Esophagus (tissue), 2 donors: ENCODE results near the gene LRP1B. TPM values are rescaled to one million over a fixed set of nuclear protein-coding genes. Genes with fewer than 3 reads are reported as not detected.
"Not testable (repeated sequence)": the region's sequence is repeated elsewhere in the genome, so short reads cannot be mapped to it uniquely, and the experiment has no call there.

ENCODE experiments used
- H3K27ac ChIP-seq, 2 donors: one replicate each; pipeline ENCODE4 v1.5.1; 2013; ENCODE audit warnings: low read depth in 2 of 2, mild to moderate bottlenecking in 2 of 2, inconsistent platforms in 1 of 2, low read length in 1 of 2, moderate library complexity in 1 of 2
- H3K27me3 ChIP-seq, 2 donors: one replicate each; pipeline ENCODE4 v1.6.1; 2013; ENCODE audit warnings: low read length in 2 of 2, control low read depth in 1 of 2, mild to moderate bottlenecking in 1 of 2; ENCODE audit not compliant: insufficient read depth in 2 of 2, control insufficient read depth in 1 of 2
- H3K36me3 ChIP-seq, 2 donors: one replicate each; pipeline ENCODE4 v1.6.1; 2013; ENCODE audit warnings: low read length in 1 of 2; ENCODE audit not compliant: control insufficient read depth in 2 of 2, insufficient read depth in 2 of 2
- H3K4me1 ChIP-seq, 2 donors: one replicate each; pipeline ENCODE4 v1.6.1; 2013; ENCODE audit warnings: low read length in 1 of 2; ENCODE audit not compliant: control insufficient read depth in 2 of 2, insufficient read depth in 2 of 2
- H3K4me3 ChIP-seq, 2 donors: one replicate each; pipeline ENCODE4 v1.5.1; 2013; ENCODE audit warnings: low read length in 2 of 2, mild to moderate bottlenecking in 2 of 2, low read depth in 1 of 2, moderate library complexity in 1 of 2
- H3K9me3 ChIP-seq, 2 donors: one replicate each; pipeline ENCODE4 v1.6.1; 2013; ENCODE audit warnings: mild to moderate bottlenecking in 2 of 2, low read depth in 1 of 2, low read length in 1 of 2, moderate library complexity in 1 of 2; ENCODE audit not compliant: control insufficient read depth in 2 of 2, insufficient read depth in 1 of 2
- WGBS, 2 donors: extraction: QIAGEN DNeasy Blood & Tissue Kit; methylation state at CpG; one replicate each; pipeline ENCODE4 v1.1.7; 2013; 5-methylcytosine and 5-hydroxymethylcytosine counted together
- polyA plus RNA-seq, 2 donors: library from polyadenylated mRNA; stranded (reverse); fragments of 200-250 nt; gene quantifications; one replicate each; pipeline ENCODE4 v1.2.3, GENCODE V29; 2013
- donor health status: healthy with polysubstance abuse.
- donor health status: Bipolar disorder and iron deficiency.

LRP1B gene
- polyA plus RNA-seq, 2 donors = 0.02 to 0.10 TPM

DNA sequence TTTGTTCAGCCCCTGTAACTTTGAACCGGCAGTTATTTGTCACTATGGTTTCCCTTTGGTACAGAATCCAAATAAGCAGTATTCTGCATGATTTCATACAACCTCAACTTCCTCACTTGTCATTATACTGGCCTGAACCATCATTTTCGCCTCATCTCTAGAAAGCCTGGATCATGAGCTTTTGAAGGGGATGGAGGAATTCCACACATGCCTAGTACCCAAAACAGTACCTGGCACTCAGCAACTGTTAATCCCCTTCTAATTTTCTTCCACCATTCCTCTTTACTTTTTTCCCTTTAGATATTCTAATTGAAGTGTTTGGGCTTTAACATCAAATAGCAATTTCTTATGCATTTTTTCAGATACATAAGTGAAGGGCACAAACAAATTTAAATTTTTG is 1776.3 kb downstream of the LRP1B start:
- 74 to 80% methylated on average over 2 of the region's 2 CpGs for WGBS, 2 donors
- no peaks in the 10 kb centered on the region for H3K36me3 ChIP-seq
- H3K4me3 ChIP-seq = no peak overlapping the region
- H3K27ac ChIP-seq = no peak overlapping the region
- no peaks in the 10 kb centered on the region for H3K27me3 ChIP-seq
- H3K9me3 ChIP-seq = no peaks in the 10 kb centered on the region
- no peaks in the 10 kb centered on the region for H3K4me1 ChIP-seq

DNA sequence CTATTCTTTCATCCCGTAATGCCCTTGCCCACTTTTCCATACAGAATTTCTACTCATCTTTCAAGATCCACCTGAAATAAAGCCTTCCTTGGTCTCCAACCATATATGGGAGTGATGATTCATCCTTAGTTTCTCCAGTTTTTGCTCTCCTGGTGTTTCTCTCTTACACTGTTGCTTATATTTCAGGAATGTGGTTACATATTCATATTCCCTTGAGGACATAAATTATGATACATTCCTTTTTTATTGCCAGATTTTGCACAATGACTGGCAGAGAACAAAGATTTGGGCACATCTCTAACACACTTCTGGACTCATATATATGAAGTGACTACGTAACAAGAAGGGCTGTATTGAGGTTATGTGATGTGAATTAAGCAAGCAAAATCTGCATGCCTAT is 1777.3 kb downstream of the LRP1B start:
- Histone ChIP-seq H3K27me3 (no peaks in the 10 kb centered on the region), H3K27ac (no peak overlapping the region), H3K36me3 (no peaks in the 10 kb centered on the region), H3K4me3 (no peak overlapping the region), H3K4me1 (no peaks in the 10 kb centered on the region), H3K9me3 (no peaks in the 10 kb centered on the region)
- WGBS, 2 donors = 32 to 40% methylated on average over 2 of the region's 2 CpGs

DNA sequence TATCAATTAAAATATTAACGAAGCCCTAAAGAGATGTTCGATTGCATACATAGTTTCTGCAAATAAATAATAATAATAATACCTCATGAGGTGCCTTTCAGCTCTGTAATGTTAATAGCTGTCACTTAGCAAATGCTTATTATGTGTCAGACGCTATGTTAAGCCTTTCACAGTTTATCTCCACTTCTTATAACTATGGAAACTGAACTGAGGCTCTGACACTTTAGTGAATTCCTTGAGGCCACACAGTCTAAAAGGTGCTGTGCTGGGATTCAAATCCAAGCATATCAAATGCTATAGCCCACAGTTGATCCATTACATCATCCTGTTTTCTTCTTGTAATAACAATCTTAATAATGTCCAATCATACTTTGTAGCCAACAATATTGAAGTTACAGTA is 1779.1 kb downstream of the LRP1B start:
- H3K9me3 ChIP-seq = no peaks in the 10 kb centered on the region
- H3K4me3 ChIP-seq = no peak overlapping the region
- no peaks in the 10 kb centered on the region for H3K27me3 ChIP-seq
- no peaks in the 10 kb centered on the region for H3K4me1 ChIP-seq
- WGBS, 2 donors = 64 to 67% methylated on average over 3 of the region's 3 CpGs
- H3K36me3 ChIP-seq = no peaks in the 10 kb centered on the region
- H3K27ac ChIP-seq = no peak overlapping the region

DNA sequence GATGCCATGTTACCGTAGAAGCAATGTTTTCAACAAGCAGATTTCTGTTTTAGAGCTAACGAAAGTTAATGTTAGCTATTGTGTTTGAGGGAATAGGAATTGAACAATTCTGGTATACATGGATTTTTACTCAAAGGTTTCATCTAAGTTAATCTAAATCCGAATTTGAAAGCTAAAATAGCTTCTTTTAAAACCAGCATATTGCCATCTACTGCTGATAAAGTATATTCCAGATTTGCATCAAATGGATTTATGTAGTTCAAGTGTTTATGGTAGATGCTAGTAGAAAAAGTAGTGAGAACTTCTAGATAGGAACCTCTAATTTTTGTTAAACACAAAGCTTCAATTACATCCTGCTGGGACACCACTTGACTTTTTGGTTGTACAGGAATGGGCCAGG is 1781.1 kb downstream of the LRP1B start:
- Histone ChIP-seq H3K27ac (no peak overlapping the region), H3K4me1 (no peaks in the 10 kb centered on the region), H3K36me3 (no peaks in the 10 kb centered on the region), H3K9me3 (no peaks in the 10 kb centered on the region), H3K27me3 (no peaks in the 10 kb centered on the region), H3K4me3 (no peak overlapping the region)
- 73% methylated on average over 3 of the region's 3 CpGs for WGBS, 2 donors

DNA sequence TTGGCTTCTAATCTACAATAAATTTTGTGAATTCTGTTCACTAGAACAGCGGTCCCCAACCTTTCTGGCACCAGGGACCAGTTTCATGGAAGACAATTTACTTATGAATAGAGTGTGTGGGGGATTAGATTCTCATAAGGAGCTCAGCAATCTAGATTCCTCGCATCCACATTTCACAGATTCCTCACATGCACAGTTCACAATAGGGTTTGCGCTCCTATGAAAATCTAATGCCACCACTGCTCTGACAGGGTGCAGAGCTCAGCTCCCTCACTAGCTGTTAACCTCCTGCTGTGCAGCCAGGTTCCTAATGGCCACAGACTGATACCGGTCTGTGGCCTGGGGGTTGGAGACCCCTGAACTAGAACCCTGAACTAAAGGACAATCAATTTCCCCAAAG is 1782.0 kb downstream of the LRP1B start:
- 67 to 82% methylated on average over 4 of the region's 4 CpGs for WGBS, 2 donors
- Histone ChIP-seq H3K4me1 (no peaks in the 10 kb centered on the region), H3K27ac (no peak overlapping the region), H3K27me3 (no peaks in the 10 kb centered on the region), H3K36me3 (no peaks in the 10 kb centered on the region), H3K4me3 (no peak overlapping the region), H3K9me3 (no peaks in the 10 kb centered on the region)

DNA sequence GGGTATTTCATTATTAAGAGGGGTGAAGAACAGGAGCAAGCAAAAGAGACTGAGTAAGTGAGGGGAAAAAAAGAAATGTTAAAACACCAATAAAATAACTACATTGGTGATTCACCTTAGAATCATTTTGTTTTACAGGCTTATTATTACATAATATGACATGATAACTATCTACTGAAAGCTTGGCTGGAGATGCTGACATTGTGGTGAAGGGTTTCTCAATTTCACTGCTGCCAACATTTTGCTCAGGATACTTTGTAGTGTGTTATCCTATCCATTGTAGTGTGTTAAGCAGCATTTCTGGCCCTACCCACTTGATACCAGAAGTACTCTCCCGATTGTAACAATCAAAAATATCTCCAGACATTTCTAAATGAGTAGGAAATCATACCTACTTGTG is 1786.0 kb downstream of the LRP1B start:
- H3K9me3 ChIP-seq = no peaks in the 10 kb centered on the region
- no peak overlapping the region for H3K4me3 ChIP-seq
- H3K27ac ChIP-seq = no peak overlapping the region
- no peaks in the 10 kb centered on the region for H3K36me3 ChIP-seq
- H3K27me3 ChIP-seq = no peaks in the 10 kb centered on the region
- no peaks in the 10 kb centered on the region for H3K4me1 ChIP-seq
- WGBS, 2 donors = 57 to 70% methylated on average over 1 of the region's 1 CpG

DNA sequence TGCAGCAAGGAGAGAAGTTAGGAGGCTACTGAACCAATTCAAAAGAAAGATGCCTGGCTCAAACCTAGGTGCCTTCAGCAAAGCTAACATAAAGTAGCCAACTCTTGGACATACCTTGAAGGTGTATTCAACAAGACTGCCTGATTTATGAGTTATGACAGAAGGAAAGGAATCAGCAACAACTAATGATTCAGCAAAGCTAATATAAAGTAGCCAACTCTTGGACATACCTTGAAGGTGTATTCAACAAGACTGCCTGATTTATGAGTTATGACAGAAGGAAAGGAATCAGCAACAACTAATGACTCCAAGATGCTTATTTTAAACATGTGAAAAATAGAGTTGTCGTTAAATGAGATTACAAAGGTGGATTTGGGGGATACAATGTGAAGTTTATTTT is 1786.5 kb downstream of the LRP1B start:
- 67 to 73% methylated on average over 1 of the region's 1 CpG for WGBS, 2 donors
- H3K27me3 ChIP-seq, H3K27ac ChIP-seq, H3K9me3 ChIP-seq, H3K4me3 ChIP-seq, H3K36me3 ChIP-seq, H3K4me1 ChIP-seq: not testable (repeated sequence)

DNA sequence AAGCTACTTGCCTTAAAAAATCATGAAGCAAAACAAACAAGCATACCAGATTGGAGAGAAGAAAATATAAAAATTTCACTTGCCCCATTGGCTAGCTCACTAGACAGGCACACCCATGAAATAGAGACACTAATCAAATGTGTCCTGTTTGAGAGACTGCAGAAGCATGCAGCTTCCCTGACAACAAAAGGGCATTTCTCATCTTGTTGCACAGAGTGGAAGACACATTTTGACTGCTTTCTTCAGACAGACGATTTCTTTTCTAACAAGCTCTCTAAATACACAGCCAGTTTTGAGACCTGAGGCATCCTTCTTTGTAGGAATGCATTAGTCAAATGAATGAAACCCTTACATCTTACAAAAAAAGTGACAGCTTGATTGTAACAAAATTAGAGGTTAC is 1792.0 kb downstream of the LRP1B start:
- Histone ChIP-seq H3K27ac (no peak overlapping the region), H3K4me1 (no peaks in the 10 kb centered on the region), H3K36me3 (no peaks in the 10 kb centered on the region), H3K9me3 (no peaks in the 10 kb centered on the region), H3K27me3 (no peaks in the 10 kb centered on the region), H3K4me3 (no peak overlapping the region)
- 20% methylated on average over 1 of the region's 1 CpG for WGBS, 2 donors

DNA sequence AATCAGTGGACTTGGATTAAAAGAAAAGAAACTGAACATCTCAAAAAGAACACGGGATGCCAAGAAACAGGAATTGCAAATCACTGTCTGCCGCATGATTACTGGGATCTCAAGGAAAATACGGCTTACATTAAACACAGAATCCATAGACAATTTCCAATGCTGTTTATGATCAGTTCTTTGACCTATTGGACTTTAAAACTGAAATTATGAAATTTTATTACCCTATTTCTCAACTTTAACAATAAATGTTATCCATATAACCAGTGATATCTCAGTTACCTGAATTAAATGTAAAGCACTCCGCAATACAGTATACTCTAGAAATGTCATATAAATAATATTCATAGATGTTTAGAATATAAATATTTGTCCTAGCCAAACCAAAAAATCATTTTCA is 1793.8 kb downstream of the LRP1B start:
- no peaks in the 10 kb centered on the region for H3K4me1 ChIP-seq
- H3K36me3 ChIP-seq = no peaks in the 10 kb centered on the region
- 79 to 91% methylated on average over 4 of the region's 4 CpGs for WGBS, 2 donors
- no peaks in the 10 kb centered on the region for H3K9me3 ChIP-seq
- no peaks in the 10 kb centered on the region for H3K27me3 ChIP-seq
- H3K27ac ChIP-seq = no peak overlapping the region
- no peak overlapping the region for H3K4me3 ChIP-seq

DNA sequence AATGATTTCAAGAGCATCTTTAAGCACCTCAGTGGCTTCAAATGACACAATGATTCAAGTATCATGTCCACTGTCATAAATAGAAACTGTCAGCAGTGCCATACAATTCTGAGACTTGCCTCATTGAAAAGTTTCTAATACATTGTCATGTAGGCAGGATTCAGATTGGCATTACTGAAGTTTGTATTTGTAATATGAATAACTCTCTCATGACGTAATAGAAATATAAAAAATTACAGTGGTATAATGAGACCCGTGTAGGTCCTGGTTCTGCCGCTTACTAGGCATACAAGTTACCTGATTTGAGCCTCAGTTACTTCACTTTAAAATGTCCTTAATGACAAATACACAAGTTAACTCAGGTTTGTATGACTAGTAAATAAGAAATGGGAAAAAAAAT is 1814.5 kb downstream of the LRP1B start:
- 90% methylated on average over 3 of the region's 3 CpGs for WGBS, 2 donors
- no peak overlapping the region for H3K27ac ChIP-seq
- no peak overlapping the region for H3K4me3 ChIP-seq
- H3K4me1 ChIP-seq = no peaks in the 10 kb centered on the region
- no peaks in the 10 kb centered on the region for H3K9me3 ChIP-seq
- no peaks in the 10 kb centered on the region for H3K27me3 ChIP-seq
- no peaks in the 10 kb centered on the region for H3K36me3 ChIP-seq
